HepG2 (cell line): Measurements from ENCODE around the gene TRPV4. TPM values are rescaled to one million over a fixed set of nuclear protein-coding genes. Genes with fewer than 3 reads are reported as not detected.

Experiments used
- AHDC1 ChIP-seq: sonication (generic); formaldehyde crosslinking; IDR thresholded peaks from 2 replicates; pipeline ENCODE4 v1.5.1; 2020; ENCODE audit warnings: mild to moderate bottlenecking, missing genetic modification reagents, borderline replicate concordance
- CAMTA2 ChIP-seq: sonication (generic); formaldehyde crosslinking; IDR thresholded peaks from 2 replicates; pipeline ENCODE4 v1.4.0; 2020; ENCODE audit warnings: mild to moderate bottlenecking, missing genetic modification reagents, borderline replicate concordance
- DMAP1 ChIP-seq: IDR thresholded peaks from 2 replicates; pipeline ENCODE4 v1.6.1; 2016
- GMEB1 ChIP-seq: sonication (generic); formaldehyde crosslinking; IDR thresholded peaks from 2 replicates; pipeline ENCODE4 v1.5.1; 2020; ENCODE audit warnings: missing genetic modification reagents, mild to moderate bottlenecking, borderline replicate concordance
- ISL2 ChIP-seq: sonication (generic); formaldehyde crosslinking; IDR thresholded peaks from 2 replicates; pipeline ENCODE4 v1.5.0; 2020; ENCODE audit warnings: missing genetic modification reagents
- JUN ChIP-seq: sonication (generic); formaldehyde crosslinking; IDR thresholded peaks from 2 replicates; pipeline ENCODE4 v1.4.0; 2020; ENCODE audit warnings: mild to moderate bottlenecking, missing genetic modification reagents
- MYC ChIP-seq: sonication (generic); formaldehyde crosslinking; IDR thresholded peaks from 2 replicates; pipeline ENCODE4 v1.9.0; 2021; ENCODE audit warnings: missing genetic modification reagents, borderline replicate concordance
- NR2F1 ChIP-seq, 2 experiments: fragments of 450-650 bp in 1 of 2; formaldehyde crosslinking in 1 of 2; IDR thresholded peaks; 2 replicates each; pipeline versions ENCODE4 v1.5.0 to v1.6.1; 2016 to 2020; ENCODE audit warnings: mild to moderate bottlenecking in 1 of 2, missing compliant biosample characterization in 1 of 2, missing genetic modification reagents in 1 of 2, moderate library complexity in 1 of 2
- PAXIP1 ChIP-seq: sonication (generic); formaldehyde crosslinking; conservative IDR thresholded peaks from 2 replicates; pipeline ENCODE4 v1.4.0; 2020; ENCODE audit warnings: mild to moderate bottlenecking, missing genetic modification reagents, moderate library complexity
- TBX3 ChIP-seq: fragments of 450-650 bp; IDR thresholded peaks from 2 replicates; pipeline ENCODE4 v1.6.1; 2017; ENCODE audit warnings: antibody characterized with exemption, mild to moderate bottlenecking, inconsistent platforms, borderline replicate concordance
- ZNF143 ChIP-seq: sonication (generic); formaldehyde crosslinking; IDR thresholded peaks from 2 replicates; pipeline ENCODE4 v1.4.0; 2020; ENCODE audit warnings: missing genetic modification reagents
- ZNF317 ChIP-seq: sonication (generic); formaldehyde crosslinking; IDR thresholded peaks from 2 replicates; pipeline ENCODE4 v1.5.0; 2020; ENCODE audit warnings: mild to moderate bottlenecking, missing genetic modification reagents
- ZNF512 ChIP-seq: sonication (generic); formaldehyde crosslinking; IDR thresholded peaks from 2 replicates; pipeline ENCODE4 v1.4.0; 2020; ENCODE audit warnings: mild to moderate bottlenecking, missing genetic modification reagents
- ZNF749 ChIP-seq: sonication (generic); formaldehyde crosslinking; IDR thresholded peaks from 2 replicates; pipeline ENCODE4 v1.8.0; 2022; ENCODE audit warnings: mild to moderate bottlenecking, missing genetic modification reagents, moderate library complexity, borderline replicate concordance
- ZNF768 ChIP-seq: sonication (generic); formaldehyde crosslinking; IDR thresholded peaks from 2 replicates; pipeline ENCODE4 v1.4.0; 2020; ENCODE audit warnings: missing genetic modification reagents
- ZNF788 ChIP-seq: sonication (generic); formaldehyde crosslinking; IDR thresholded peaks from 2 replicates; pipeline ENCODE4 v1.5.0; 2020; ENCODE audit warnings: mild to moderate bottlenecking, missing genetic modification reagents, borderline replicate concordance
- polyA plus RNA-seq, 8 experiments: library from polyadenylated mRNA; depleted of rRNA in 3 of 8; stranded (reverse) in 7 of 8; unstranded in 1 of 8; fragments of >200 nt; fragmentation: Illumina TruSeq in 4 of 8; extraction: Trizol in 4 of 8; gene quantifications; 2 replicates each; pipeline versions ENCODE4 v1.2.1 to v1.2.3, GENCODE V29; 2011 to 2016; ENCODE audit warnings: low read depth in 4 of 8, missing spikeins in 1 of 8, mixed read lengths in 1 of 8; ENCODE audit not compliant: insufficient read depth in 1 of 8
- total RNA-seq, 5 experiments: library from RNA; depleted of rRNA; stranded (reverse); fragments of >200 nt; fragmentation: Illumina TruSeq; extraction: Trizol; gene quantifications; 2 replicates each; pipeline ENCODE4 v1.2.3, GENCODE V29; 2016; ENCODE audit warnings: low read depth in 1 of 5

The TRPV4 gene
- total and polyA plus RNA-seq, 2 of the 13 experiments (the other 11 are each of a cell fraction or from before 2014, with no cell fraction given), result 0.66 to 4.7 TPM

- TF ChIP-seq PAXIP1 (CRISPR knock-in tag) (peak; percentile 90), GMEB1 (CRISPR knock-in tag) (peak; percentile 37; the same call in 1 of the 2 replicates), NR2F1 (CRISPR knock-in tag; IDR thresholded peaks at IDR 0.05) (peak; percentile 96 to 98), ZNF768 (CRISPR knock-in tag) (0 out of 2 replicates have a peak, but pooled peaks have one; percentile 9), DMAP1 (CRISPR knock-in tag) (0 out of 2 replicates have a peak, but pooled peaks have one; percentile 32), ZNF317 (CRISPR knock-in tag) (0 out of 2 replicates have a peak, but pooled peaks have one; percentile 17), AHDC1 (CRISPR knock-in tag) (no peak), ZNF143 (0 out of 2 replicates have a peak, but pooled peaks have one; percentile 18), JUN (CRISPR knock-in tag) (peak; percentile 73; the same call in 1 of the 2 replicates), ZNF749 (CRISPR knock-in tag) (0 out of 2 replicates have a peak, but pooled peaks have one; percentile 22), ZNF788 (CRISPR knock-in tag) (peak; percentile 35; the same call in 1 of the 2 replicates), ZNF512 (CRISPR knock-in tag) (no peak), ISL2 (CRISPR knock-in tag) (peak; percentile 72), TBX3 (no peak), CAMTA2 (CRISPR knock-in tag) (0 out of 2 replicates have a peak, but pooled peaks have one; percentile 44), MYC (CRISPR knock-in tag) (peak; percentile 55; the same call in 1 of the 2 replicates)
Measured at GRCh38 chr12:109861689-109862314, 28.6 kb upstream of the TRPV4 start (continued).
